Stimulated activated CD4-positive, alpha-beta T cell treated with anti-CD3 and anti-CD28 coated beads, Interleukin-12 subunit alpha, Interleukin-12 subunit beta, amount 100 ng/mL, for 48 hours (primary cell): ENCODE results near the gene NSD2.
"Not testable (repeated sequence)": the region's sequence is repeated elsewhere in the genome, so short reads cannot be mapped to it uniquely, and the experiment has no call there.

ENCODE experiments used
- DNase-seq, 3 donors: peaks; one replicate each; pipeline ENCODE4 v3.0.0-alpha.2; 2020; ENCODE audit warnings: low read depth in 2 of 3, low spot score in 1 of 3

Gene NSD2

DNA sequence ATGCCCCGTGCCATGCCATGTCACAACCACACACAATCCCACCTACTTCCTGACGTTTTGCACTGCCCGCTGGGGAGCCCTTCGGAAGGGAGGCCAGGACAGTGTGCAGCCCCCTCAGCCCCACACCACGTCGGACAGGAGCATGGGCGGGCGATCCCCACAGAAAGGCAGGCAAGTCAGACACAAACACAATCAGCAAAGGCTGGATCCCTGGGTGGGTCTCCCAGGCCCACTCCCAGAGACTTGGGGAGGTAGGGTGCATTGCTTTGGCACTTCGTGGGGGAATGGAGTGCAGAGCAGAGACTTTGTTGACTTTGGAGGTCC lies 29.3 kb upstream of the NSD2 start:
- DNase-seq: no peak

DNA sequence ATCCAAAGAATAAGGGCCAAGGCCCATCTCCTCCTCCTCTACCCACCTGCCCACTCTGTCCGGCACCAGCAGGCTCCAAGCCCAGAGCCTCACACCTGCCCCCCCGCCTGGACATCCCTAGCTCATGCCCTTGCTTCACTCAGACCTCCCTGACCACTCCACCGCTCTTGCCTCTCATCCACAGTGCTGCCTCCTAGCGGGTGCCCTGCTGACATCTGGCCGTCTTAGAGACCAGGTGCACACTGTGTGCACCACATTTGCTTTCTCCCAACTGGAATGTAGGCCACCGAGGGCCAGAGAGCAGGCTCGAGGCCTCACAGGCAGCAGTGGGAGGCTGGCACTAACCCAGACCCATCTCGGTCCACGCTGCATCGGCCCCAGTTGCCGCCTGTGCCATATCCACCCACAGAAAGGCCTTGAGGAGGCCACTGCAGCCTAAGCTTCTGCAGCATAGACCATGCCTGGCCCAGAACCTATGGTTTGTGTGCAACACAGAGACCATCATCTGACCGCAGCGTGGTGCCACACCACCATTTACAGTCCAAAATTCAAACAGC lies 28.8 kb upstream of the NSD2 start:
- DNase-seq: no peak

DNA sequence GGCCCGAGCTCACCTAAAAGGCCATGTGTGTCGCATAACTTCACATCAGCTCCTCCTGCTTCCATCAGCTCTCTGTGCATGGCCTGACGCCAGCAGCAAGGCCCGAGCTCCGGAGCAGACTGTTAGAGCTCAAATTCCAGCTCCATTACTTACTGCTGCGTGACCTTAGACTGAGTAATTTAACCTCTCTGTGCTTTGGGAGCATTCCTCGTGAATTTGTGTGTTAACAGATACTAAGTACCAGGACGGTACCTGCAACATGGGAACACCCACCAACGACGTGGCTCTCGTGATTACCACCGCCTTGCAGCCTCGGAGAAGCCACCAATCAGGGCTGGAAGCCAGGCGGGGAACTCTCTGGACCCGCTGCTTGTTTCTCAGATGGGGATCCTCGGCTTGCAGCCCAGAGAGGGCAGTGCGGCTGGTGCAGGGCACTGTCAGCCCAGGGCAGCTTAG lies 28.2 kb upstream of the NSD2 start:
- DNase-seq: no peak

DNA sequence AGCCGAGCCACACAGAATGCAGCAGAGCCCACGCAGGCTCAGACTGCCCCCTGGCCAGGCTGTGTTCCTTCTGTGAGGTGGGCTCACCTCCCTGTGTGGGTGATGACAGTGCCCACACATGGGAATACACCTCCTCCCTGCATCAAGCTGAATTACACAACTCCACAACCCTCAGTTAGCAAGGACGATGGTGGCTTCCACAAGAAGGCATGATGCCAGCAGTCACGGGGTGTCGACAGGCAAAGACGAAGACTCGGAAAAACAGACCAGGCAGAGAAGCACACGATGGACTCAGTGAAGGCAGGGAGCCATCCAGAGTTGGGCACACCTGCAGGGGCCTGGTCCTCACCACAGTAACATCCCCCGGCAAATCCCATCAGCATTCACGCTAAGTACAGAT lies 27.3 kb upstream of the NSD2 start:
- no peak for DNase-seq

DNA sequence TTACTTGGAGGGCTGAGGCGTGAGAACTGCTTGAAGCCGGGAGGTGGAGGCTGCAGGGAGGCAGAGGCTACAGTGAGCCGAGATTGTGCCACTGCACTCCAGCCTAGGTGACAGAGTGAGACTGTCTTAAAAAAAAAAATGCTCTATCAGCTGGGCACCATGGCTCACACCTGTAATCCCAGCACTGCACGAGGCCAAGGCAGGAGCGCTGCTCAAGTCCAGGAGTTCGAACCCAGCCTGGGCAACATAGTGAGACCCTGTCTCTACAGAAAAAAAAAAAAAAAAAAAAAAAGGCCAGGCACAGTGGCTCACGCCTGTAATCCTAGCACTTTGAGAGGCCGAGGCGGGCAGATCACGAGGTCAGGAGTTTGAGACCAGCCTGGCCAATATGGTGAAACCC lies 26.6 kb upstream of the NSD2 start:
- DNase-seq: not testable (repeated sequence)

DNA sequence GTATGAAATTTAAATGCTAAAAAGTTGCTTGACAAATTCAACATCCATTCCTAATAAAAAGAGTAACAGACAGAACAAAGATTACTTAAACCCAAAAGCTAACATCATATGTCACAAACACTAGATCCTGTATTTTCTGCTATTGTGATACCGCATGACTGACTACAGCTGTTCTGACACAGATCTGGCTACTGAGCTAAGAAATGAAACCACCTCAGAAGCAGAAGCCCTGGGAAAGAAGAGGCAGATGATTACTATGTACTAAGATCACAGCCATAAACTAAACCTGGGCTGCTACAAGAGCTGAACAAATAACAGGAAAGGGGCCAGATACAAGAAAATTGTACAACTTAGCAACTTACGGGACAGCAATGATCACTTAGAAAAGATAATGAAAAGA lies 24.6 kb upstream of the NSD2 start:
- no peak for DNase-seq

DNA sequence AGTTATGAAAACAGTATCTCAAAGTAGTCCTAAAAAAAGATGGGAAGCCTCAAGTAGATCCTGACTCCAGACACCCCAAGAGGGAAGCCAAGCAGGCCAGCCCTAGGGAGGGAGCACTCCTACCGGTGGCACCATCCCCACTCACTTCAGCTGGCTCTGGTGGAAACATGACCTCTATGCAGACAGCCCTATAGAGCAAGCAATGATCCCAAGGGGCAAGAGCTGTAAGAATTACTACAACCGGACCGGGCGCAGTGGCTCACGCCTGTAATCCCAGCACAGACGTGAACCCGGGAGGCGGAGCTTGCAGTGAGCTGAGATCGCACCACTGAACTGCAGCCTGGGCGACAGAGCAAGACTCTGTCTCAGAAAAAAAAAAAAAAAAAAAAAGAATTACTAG lies 20.9 kb upstream of the NSD2 start:
- DNase-seq: no peak

DNA sequence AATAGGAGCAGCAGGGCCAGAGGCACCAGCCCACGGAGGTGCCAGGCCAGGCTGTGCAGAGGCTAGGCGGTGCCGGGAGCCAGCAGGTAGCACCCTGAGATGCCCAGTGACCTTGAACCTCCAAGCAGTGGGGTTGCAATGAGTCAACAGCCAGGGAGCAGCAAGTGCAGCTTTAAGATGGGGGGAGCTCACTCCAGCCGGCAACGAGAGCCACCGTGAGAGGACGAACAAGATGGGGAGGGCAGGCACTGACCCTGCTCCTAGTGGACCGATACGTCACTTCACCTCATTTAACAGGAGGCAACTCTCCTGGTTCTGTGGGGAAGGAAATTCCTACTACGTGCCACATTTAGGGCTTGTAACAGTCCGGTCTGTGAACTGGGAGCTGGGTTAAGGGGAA lies 20.0 kb upstream of the NSD2 start:
- DNase-seq: no peak

DNA sequence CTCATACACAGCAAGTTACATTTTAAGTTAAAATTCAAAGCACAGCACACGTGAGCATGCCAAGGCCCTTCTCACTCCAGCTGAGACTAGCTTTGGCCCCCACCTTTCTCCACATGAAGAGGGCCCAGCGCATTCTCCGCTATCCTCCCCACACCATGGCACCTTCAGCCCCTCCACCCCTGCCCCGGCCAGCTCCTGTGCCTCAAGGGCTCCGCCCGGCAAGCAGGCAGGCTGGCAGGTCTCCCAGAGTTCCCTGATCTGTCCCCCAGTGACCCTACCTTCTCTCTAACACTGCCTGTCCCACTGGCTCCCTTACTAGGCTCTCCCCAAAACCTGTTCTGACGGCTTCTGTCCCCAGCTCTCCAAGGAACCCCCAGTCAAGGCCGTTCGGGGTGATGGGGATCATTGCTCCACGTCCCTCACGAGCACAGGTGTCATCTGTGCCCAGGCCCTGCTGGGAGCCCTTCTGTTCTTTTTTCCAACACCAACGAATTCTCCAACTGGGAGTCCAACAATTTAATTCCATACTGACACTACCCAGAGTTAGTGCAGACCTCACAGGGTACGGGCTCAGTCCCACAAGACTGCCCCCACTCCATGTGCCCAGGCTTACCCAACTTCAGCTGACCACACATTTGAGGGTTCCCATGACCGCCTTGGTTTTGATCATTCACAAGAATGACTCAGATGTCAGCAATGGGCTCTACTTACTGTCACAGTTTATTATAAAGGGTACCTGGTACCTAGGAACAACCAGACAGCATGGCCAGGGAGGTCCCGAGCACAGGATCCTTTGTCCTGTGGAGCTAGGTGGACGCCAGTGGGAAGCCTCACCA lies 19.4 kb upstream of the NSD2 start:
- DNase-seq: no peak

DNA sequence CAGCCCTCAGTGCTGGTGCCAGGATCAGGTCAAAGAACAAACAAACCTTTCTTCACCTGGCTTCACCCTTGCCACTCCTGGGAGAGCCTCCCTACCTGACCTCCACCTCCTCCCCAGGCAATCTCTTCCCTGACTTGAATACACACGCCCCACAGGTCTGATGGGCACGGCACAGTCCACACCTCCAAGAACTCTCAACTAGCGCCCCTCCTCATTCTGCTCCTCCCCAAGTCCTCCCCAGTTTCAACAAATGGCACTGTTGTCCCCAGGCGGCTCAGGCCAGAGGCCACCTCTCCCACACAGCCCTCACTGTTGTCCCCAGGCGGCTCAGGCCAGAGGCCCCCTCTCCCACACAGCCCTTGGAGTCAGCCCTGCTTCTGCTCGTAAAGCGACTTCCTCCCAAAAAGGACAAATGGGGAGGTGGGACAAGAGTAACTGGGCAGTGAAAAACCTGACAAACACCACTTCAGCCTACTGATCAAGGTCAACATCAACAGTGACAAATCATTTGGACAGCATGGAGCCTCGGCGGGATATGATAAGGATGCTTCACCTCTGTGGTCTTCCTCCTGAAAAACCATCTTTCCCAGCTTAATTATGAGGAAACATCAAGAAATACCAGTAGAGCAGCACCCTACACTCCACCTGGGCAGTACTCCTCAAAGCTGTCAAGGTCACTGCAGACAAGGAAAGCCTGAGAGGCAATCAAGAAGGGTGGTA lies 18.1 kb upstream of the NSD2 start:
- no peak for DNase-seq

DNA sequence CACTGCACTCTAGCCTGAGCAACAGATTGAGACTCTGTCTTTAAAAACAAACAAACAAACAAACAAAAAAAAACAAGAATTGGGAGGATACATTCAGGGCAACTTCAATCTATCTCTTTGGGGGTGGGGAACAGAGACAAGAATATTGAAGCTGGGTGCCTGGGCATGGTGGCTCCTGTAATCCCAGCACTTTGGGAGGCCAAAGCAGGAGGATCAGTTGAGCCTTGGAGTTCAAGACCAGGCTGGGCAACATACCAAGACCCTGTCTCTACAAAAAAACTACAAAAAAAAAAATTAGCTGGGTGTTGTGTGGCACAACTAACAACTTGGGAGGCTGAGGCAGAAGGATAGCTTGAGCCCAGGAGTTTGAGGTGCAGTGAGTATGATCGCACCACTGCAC lies 16.4 kb upstream of the NSD2 start:
- no peak for DNase-seq

DNA sequence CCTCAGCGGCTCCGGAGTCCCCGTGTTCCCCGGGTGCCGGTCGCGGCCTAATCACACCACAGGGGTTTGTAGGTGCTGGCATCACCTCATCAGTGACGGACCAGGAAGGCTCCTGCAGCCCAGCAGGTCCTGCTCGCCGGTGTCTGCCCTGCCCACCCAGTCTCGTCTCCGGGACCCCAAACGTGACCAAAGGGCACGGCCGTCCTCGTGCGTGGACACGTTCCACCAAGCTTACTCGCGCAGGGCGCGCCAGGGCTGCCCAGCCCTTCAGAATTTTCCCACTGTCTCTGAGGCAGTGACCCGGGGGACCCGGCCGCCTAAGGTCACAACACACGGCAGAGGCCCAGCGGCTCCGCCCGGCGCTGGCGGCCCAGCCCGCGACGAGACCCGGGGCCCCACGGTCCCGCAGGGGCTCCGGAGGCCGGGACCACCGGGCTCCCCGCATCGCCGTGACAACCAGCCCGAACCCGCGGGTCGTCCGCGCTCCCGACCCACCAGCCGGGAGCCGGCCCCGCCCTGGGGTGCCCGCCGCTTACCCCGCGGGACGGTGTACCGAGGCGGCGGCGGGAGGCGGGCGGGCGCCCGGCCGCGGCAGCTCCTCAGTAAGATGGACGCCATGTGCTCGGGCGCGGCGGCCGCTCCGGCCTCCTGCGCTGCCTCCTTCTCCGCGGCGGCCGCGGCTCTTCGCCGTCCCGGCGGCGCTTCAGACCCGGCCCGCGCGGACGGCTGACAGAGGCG lies 15.7 kb upstream of the NSD2 start:
- no peak for DNase-seq

DNA sequence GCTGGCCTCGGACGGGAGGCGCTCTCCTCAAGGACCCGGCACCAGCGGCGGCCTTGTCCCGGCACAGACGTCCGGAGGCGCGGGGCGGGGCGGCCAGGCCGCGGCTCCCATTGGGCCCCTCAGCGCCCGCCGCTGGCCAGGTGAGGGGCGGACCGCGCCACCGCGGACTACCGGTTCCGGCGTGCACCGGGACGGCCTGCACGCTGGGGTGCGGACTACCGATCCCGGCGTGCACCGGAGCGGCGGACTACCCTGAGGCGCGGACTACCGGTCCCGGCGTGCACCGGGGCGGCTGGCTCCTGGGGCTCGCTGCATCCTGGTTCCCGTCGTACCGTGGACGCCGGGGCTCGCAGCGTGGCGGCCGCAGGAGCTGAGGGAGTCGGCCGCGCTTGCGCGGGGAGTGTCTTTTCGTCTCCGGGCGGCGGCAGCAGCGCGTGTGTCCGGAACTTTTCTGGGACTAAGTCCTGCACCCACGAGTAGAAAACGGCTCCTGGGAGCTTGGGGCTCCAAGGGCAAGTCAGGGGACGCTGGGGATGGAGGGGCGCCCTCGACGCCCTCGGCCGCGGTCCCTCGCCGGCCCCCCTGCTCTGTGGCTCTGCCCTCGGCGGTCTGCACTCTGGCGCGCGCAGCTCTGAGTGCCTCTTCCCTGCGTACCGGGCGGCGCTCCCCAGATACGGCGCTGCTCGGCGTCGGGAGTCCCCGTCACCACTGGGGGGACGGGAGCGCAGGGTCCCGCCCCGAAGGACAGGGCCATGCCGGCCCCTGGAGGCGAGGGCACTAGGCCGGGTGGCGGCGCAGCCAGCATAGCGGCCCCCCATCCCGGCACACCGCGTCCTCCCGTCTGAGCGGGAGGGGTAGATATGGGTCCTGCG lies 14.9 kb upstream of the NSD2 start, which contains the start of gene LETM1:
Gene LETM1 (minus strand): TSS at position 86 of the 872 bp plus-strand sequence. CDS start 206 bp downstream, outside the sequence.
- DNase-seq: peak; percentile 87 to 91 (median 89)

DNA sequence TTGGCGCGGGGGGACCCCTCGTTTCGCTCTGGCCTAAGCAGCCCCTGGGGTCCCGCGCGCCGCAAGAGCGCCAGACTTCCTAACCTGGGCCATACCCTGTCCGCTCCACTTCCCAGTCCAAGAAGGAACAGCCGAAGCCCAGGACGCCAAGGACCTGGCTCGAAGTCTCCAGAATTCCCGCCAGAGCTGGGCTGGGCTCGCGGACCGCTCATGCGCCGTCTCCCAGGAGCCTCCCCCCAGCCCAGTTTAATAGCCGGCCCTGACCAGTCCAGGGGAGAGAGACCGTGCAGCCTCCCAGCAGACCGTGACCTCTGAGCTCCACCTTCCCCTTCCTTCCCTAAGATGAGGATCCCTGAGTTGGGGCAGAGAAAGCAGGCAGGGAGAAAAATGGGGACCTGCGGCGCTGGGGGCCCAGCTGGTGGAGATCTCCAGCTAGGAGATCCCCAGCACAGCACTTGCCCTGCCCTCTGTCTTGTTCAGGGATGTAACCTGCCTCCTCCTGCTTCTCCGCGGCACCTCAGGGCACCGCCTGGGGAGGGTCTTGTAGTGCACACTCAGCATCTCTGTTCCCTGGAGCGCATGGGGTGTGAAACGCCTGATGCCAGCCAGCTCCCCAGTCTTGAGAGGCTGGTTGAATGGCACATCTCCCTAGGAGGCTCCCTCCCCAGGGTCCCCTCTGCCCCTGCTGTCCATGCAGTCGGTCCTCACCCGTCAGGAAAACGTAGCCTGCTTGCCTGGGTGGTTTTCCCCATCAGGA lies 14.1 kb upstream of the NSD2 start:
- DNase-seq: no peak

DNA sequence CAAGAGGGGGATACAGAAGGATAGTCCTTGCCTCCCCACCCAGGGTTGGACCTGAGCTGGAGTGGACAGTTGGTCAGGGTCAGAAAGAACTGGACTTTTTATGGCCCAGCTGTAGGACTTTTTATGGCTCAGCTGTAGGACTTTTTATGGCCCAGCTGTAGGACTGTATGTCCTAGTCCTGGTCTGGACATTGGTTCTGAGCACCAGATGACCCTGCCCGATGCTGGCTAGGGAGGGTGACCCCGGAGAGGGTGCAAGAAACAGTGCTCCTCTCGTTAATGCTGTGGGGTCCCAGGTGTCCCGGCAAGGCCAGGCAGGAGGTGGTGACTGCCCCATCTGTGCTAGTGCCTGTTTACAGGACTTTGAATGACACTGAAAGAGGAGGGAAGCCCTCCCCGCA lies 13.3 kb upstream of the NSD2 start:
- no peak for DNase-seq

DNA sequence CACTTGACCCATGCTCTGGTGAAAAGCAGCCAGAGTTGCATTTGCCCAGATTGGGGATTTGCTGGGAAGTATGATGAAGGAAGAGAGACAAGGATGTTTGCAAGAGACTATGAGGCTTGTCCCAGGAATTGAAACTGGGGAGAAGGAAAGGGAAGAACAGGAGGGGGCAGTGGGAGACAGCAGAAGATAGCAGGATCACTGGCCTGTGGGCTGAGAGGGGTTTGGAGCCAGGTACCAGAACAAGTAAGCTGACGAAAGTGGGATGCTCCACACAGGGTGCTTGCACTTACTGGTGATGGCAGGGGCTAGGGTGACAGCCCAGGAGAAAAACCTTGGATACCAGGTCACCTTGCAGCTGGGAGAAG lies 11.8 kb upstream of the NSD2 start:
- DNase-seq: no peak

DNA sequence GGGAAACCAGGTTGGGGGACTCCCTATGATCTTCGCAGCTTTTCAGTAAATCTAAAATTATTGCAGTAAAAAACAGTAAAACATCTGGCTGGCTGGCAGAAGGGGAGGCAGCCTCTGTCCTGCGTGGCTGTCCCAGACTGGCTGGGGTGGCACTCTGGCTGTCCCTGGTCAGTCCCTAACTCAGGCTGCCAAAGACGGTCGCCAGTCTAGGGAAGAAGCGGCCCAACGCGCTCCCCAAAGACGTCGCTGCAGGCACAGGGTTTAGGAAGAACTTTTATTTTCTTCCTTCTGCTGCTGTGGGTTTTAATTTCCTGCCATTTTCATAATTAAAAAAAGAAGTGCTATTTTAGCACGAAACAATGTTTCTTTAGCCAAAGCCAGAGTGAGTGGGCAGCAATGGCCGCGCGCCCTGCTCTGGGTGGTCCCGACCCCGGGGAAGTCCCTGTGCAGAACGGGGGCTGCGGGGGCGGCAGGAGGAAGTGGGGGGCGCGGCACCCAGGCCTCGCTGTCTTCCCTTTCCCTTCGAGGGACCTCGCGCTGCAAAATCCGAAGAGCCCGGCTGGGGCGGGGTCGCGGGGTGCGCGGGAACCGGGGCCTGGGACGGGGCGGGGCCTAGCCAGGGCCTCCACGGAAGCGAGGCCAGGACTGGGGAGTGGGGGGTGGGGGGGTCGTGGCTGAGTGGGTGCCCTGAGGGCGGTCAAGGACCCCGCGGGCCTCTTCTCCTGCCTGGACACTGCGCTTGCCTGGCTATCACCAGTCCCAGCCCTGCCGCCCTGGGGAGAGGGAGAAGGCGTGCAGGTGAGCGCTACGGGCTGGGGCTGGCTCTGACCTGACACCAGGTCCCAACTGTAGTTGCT lies 8.9 kb upstream of the NSD2 start:
- DNase-seq: no peak

DNA sequence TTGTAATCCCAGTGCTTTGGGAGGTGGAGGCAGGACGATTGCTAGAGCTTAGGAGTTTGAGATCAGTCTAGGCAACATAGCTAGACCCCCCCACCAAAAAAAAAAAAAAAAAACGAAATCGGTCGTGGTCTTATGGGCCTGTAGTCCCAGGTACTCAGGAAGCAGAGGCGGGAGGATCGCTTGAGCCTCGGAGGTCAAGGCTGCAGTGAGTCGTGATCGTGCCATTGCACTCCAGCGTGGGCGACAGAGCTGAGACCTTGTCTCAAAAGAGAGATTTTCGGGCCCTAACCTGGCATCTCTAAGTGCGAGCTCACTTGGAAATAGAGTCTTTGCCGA lies 8.3 kb upstream of the NSD2 start:
- DNase-seq: no peak
